Activated naive CD8-positive, alpha-beta T cell (primary cell): ENCODE measurements around the gene ANKRD55.
A peak's percentile ranks its signal among the peaks of the same experiment; 100 is the strongest.
"Not testable (repeated sequence)": the region's sequence is repeated elsewhere in the genome, so short reads cannot be mapped to it uniquely, and the experiment has no call there.

ENCODE experiments used
- H3K27ac Mint-ChIP-seq: one replicate; pipeline ENCODE4 v1.8.0; 2021; ENCODE audit warnings: mixed read lengths
- H3K27me3 Mint-ChIP-seq: one replicate; pipeline ENCODE4 v1.8.0; 2021; ENCODE audit warnings: mixed read lengths
- H3K36me3 Mint-ChIP-seq: one replicate; pipeline ENCODE4 v1.8.0; 2021; ENCODE audit warnings: mixed read lengths
- H3K4me1 Mint-ChIP-seq: one replicate; pipeline ENCODE4 v1.8.0; 2021; ENCODE audit warnings: low read depth, mixed read lengths
- H3K4me3 Mint-ChIP-seq: one replicate; pipeline ENCODE4 v1.8.0; 2021; ENCODE audit warnings: mild to moderate bottlenecking, mixed read lengths
- H3K9me3 Mint-ChIP-seq: one replicate; pipeline ENCODE4 v1.8.0; 2021; ENCODE audit warnings: low read depth, mixed read lengths

Gene ANKRD55

DNA sequence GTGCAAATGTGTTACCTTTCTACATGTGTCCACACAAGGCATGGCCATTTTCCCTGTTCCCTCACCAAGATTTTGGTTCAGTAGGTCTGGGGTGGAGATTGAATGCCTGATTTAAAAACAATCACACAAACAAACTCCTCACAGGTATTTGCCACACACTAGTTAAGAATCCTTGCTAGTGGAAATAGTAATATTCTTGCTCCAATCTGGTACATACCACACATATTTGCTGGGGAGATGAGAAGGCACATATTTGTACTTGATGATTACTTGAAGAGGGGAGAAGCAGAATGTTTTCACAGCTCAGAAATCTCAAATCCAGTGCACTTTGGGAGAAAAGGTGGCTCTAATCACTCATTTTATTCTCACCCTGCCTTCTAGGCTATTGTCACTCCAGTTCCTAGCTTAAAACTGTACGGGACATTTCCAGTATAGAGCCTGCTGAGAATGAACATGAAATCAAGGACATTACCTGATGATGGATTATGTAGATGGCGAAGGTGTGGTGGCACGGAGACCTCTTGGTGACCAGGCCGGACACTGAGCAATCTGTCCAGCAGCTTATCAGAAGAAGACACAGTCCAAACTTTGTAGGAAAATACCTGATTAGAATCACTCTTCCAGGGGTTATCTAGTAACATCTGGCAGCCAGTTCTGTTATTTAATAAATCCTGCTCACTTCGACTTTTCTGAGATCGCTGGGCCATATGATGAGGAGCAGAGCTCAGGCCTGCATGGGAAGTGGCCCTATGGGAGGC is 122.3 kb downstream of the ANKRD55 start:
- Mint-ChIP-seq H3K27ac (no peak overlapping the region), H3K36me3 (peaks cover 3% of the 10 kb centered on the region), H3K27me3 (no peaks in the 10 kb centered on the region), H3K4me1 (peaks cover 9% of the 10 kb centered on the region), H3K4me3 (no peak overlapping the region), H3K9me3 (no peaks in the 10 kb centered on the region)

DNA sequence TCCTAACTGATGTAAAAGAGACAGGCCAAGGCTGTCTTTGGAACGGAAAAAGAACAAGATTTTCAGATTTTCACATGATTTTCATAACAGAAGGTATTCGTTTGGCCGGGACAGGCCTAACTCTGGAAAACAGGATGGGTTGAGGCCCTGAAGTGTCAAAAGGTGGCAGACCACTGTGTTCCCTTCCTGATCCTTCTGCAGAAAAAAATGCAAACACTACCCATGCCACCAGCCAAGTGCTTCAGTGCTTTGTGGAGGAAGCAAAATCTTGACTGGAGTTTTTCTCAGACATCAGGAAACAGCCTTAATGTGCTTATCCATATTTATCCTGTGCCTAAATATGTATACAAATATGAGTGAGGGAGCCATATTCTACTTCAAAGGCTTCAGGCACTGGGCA is 124.9 kb downstream of the ANKRD55 start:
- Mint-ChIP-seq H3K36me3 (peaks cover 3% of the 10 kb centered on the region), H3K9me3 (no peaks in the 10 kb centered on the region), H3K4me1 (peaks cover 27% of the 10 kb centered on the region), H3K27ac (no peak overlapping the region), H3K4me3 (no peak overlapping the region), H3K27me3 (no peaks in the 10 kb centered on the region)

DNA sequence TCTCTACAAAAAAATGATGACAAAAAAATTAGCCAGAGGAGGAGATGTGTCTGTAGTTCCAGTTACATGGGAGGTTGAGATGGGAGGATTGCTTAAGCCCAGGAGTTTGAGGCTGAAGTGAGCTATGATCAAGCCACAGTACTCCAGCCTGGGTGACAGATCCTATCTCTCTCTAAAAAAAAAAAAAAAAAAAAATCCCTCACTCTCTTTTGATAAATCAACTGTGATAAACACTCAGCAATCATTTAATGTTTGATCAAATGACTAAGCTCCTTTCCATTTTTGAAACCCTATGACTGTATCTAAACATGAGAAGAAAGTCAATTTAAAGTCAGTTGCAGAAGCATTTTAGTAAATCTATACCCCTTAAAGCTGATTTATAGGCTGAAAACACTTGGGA is 126.3 kb downstream of the ANKRD55 start:
- Mint-ChIP-seq H3K27me3 (no peaks in the 10 kb centered on the region), H3K4me3 (no peak overlapping the region), H3K9me3 (no peaks in the 10 kb centered on the region), H3K27ac (no peak overlapping the region), H3K4me1 (peaks cover 34% of the 10 kb centered on the region), H3K36me3 (peaks cover 3% of the 10 kb centered on the region)

DNA sequence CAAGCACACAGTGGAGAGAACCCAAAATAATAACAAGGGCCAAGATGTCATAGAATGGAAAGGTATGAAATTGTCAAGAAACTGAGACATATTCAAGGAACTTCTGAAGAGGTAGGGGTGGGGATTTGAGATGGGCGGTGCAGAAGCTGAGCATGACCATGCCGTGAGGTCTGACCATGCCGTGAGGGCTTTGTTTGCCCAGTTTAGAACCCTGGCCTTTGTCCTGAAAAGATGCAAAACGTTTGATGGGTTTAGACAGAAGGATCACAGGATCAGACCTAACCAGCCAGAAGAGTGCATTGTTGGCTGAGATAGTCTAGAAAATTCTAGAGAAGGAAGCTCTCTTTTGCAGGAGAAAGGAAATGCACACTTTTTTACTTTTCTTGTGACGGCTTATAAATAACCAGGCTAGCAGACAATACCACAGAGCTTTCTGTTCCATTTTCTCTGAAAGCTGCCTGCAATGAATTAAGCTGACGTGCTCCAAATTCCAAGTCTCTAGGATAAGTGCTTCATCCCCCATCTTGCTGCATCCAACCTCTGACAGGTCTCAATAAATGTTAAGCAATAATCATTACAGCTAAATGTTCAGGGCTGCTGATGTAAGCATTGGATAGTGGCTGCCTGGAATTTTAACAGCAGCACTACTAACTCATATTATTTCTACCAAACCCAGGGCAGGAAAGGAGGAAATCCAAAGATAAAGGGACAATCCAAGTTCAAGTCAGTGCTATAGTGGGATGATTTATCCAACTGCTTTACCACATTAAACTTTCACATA is 127.4 kb downstream of the ANKRD55 start:
- no peaks in the 10 kb centered on the region for H3K27me3 Mint-ChIP-seq
- H3K36me3 Mint-ChIP-seq, result peaks cover 2% of the 10 kb centered on the region
- H3K27ac Mint-ChIP-seq, result peak overlapping the region; percentile 34
- H3K9me3 Mint-ChIP-seq, result no peaks in the 10 kb centered on the region
- peaks cover 42% of the 10 kb centered on the region for H3K4me1 Mint-ChIP-seq
- H3K4me3 Mint-ChIP-seq, result no peak overlapping the region

DNA sequence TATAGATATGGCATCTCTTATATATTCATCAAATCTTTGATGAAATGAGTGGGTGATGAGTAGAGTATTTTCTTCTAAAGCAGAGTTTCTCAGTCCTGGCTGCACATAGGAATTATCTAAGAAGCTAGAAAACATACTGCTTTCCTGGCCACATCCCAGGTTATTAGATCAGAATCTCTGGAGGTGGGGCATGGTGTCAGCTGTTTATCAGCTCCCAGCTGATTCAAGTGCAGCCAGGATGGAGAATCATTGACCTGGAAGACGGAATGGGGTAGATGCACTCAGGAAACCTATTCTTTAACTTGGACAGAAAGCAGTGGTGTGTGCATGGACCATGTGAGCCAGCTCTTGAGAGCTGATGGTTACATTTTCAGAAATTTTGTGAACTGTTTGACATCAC is 130.2 kb downstream of the ANKRD55 start:
- no peak overlapping the region for H3K27ac Mint-ChIP-seq
- no peaks in the 10 kb centered on the region for H3K9me3 Mint-ChIP-seq
- no peaks in the 10 kb centered on the region for H3K36me3 Mint-ChIP-seq
- no peaks in the 10 kb centered on the region for H3K27me3 Mint-ChIP-seq
- H3K4me1 Mint-ChIP-seq, result peaks cover 65% of the 10 kb centered on the region
- no peak overlapping the region for H3K4me3 Mint-ChIP-seq

DNA sequence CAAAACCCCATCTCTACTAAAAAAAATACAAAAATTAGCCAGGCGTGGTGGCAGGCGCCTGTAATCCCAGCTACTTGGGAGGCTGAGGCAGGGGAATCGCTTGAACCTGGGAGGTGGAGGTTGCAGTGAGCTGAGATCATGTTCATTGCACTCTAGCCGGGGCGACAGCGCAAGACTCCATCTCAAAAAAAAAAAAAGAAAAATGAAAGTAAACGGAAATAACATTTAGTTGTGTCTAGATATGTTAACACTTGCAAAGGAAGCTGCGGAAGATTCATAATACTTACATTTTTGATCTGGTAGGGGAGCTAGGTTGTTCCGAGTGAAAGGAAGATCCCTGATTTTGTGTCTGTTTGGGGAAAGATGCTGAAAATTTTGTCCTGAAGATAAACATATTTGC is 130.9 kb downstream of the ANKRD55 start:
- not testable (repeated sequence) for H3K9me3 Mint-ChIP-seq, H3K36me3 Mint-ChIP-seq, H3K27me3 Mint-ChIP-seq, H3K27ac Mint-ChIP-seq
- Mint-ChIP-seq H3K4me3 (peak overlapping the region; percentile 33), H3K4me1 (peaks cover 67% of the 10 kb centered on the region)

DNA sequence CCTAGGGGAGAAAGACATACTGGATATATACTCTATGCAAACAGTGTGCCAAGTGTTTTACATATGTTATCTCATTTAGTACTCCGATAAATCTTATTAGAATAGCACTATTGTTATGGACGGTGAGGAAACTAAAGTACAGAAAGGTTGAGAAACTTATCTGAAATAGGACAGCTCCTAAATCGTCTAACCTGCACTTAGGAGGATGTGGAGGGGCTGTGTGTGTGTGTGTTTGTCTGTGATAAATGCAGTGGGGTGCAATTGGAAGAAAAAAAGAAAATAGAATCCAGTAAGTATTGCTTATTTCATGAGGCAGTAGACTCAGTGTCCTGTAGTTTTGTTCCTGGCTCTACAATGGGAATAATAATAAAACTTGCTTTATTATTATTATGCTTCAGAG is 131.9 kb downstream of the ANKRD55 start:
- H3K4me3 Mint-ChIP-seq, result no peak overlapping the region
- peak overlapping the region; percentile 83 for H3K27ac Mint-ChIP-seq
- no peaks in the 10 kb centered on the region for H3K36me3 Mint-ChIP-seq
- H3K27me3 Mint-ChIP-seq, result no peaks in the 10 kb centered on the region
- H3K9me3 Mint-ChIP-seq, result no peaks in the 10 kb centered on the region
- peaks cover 69% of the 10 kb centered on the region for H3K4me1 Mint-ChIP-seq

DNA sequence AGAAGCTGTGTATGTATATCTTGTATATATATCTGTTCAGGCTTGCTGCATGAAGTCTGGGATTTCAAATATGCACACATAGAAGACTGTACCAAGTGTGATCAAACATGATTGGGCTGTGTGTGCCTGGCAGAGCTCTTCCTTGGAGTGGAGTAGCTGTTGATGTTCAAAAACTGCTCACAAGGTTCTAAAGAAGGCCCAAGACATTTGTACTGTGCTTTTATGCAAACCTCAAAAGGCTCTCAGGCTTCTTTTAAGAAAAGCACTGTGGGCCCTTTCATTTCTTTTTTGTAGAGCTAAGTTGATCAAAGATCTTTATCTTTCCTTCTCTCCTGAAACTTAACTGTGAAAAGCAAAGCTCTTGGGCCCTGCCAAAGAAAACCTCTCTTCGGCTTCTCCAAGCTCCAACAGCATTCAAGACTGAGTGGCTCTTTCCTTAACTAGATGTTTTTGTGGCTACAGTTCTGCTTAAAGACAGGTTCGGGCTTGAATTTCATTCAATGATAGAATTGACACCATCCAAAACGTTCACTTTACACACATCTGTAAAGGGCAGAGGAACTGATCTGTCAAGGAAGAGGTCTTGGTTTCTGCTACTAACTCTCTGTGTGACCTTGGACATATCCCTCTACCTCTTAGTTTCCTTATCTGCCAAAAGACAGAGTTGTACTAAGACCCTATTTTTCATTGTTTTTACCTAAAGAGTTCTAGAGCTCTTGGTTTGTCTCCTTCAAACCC is 132.5 kb downstream of the ANKRD55 start:
- H3K4me1 Mint-ChIP-seq, result peaks cover 68% of the 10 kb centered on the region
- H3K27ac Mint-ChIP-seq, result peak overlapping the region; percentile 83
- H3K4me3 Mint-ChIP-seq, result peak overlapping the region; percentile 27

DNA sequence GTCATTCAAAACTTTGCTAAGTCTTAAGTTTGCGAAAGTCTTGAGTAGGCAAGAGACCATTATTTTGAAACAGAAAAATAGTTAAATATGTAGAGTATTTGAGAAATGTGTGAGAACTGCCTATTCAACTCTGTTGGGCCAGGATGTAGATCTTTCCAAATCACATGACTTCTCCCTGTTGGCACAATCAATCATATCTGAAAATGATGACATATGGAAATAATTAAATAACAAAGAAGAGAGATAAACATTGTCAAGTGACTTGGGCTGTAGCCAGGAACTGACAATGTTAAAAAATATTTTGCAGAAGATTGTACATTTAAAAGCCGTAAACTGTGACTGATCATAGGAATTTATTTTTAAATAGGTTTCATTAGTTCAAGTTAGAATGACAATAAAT is 133.8 kb downstream of the ANKRD55 start:
- Mint-ChIP-seq H3K4me1 (peaks cover 70% of the 10 kb centered on the region), H3K9me3 (no peaks in the 10 kb centered on the region), H3K36me3 (no peaks in the 10 kb centered on the region), H3K4me3 (peak overlapping the region; percentile 33), H3K27ac (peak overlapping the region; percentile 80), H3K27me3 (no peaks in the 10 kb centered on the region)

More for the DNA sequence above, 132.5 kb downstream of the ANKRD55 start:
- H3K36me3 Mint-ChIP-seq, result no peaks in the 10 kb centered on the region
- no peaks in the 10 kb centered on the region for H3K9me3 Mint-ChIP-seq
- no peaks in the 10 kb centered on the region for H3K27me3 Mint-ChIP-seq

DNA sequence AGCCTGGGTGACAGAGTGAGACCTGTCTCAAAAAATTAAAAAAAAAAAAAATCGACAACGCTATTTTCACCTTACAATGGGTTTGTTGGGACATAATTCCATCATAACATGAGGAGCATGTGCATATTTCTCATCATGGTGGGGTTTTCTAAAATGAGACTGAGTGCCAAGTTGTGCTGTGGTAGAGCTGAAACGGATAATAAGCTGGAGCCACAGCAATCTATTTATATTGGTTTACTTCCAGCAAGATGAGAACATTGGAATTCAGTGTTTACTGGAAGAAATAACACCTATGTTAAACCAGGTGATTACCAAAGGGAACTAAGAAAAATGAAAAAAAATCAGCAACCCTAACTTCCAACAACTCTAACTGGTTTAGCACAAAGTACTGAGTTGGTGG is 136.1 kb downstream of the ANKRD55 start:
- H3K4me1 Mint-ChIP-seq, result peaks cover 75% of the 10 kb centered on the region
- no peak overlapping the region for H3K4me3 Mint-ChIP-seq
- no peaks in the 10 kb centered on the region for H3K36me3 Mint-ChIP-seq
- no peak overlapping the region for H3K27ac Mint-ChIP-seq
- no peaks in the 10 kb centered on the region for H3K9me3 Mint-ChIP-seq
- no peaks in the 10 kb centered on the region for H3K27me3 Mint-ChIP-seq

DNA sequence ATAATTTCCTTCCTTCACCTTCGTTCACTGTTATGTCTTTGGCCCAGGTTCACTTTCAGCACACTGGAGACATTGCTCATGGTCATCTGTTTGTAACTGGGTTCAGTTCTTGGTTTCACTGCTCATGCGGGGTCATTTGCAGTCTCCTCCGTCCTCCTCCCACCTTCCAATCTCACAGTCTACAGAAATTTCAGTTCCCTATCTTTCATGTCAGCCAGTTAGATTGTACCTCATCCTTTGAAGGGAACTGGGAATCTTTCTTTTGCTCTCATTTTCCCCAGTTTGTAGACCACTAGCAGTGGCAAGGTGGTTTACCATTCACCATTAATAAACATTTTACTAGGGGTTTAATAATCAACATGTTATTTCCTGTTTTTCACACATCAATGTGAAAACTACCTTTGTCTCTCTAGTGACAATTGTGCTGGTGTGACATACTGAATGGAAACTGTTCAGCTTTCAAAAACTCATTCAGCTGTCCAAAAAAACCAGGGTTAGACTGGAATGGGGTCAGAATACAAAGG is 137.5 kb downstream of the ANKRD55 start:
- no peaks in the 10 kb centered on the region for H3K36me3 Mint-ChIP-seq
- peak overlapping the region; percentile 31 for H3K27ac Mint-ChIP-seq
- no peaks in the 10 kb centered on the region for H3K27me3 Mint-ChIP-seq
- H3K4me3 Mint-ChIP-seq, result no peak overlapping the region
- no peaks in the 10 kb centered on the region for H3K9me3 Mint-ChIP-seq
- peaks cover 80% of the 10 kb centered on the region for H3K4me1 Mint-ChIP-seq

DNA sequence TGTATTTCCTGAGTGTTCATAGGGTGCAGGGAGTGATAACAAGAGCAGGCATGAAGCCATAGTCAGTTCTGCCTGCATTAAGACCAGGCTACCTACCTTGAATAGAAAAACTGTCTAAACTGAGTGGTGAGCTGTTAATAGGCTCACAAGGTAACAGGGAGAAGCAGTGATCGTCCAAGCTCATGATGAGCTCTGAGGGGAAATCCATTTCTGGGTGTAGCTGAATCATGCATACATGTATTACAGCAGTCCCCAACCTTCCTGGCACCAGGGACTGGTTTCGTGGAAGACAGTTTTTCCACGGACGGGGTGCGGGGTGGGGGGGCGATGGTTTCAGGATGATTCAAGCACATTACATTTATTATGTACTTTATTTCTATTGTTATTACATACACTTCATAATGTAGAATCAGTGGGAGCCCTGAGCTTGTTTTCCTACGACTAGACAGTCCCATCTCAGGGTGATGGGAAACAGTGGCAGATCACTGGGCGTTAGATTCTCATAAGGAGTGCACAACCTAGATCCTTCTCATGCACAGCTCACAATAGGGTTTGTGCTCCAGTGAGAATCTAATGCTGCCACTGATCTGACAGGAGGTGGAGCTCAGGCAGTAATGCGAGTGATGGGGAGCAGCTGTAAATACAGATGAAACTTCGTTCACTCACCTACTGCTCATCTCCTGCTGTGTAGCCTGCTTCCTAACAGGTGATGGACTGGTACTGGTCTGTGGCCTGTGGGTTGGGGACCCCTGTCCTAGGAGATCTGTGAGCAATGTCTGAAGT is 138.4 kb downstream of the ANKRD55 start:
- H3K36me3 Mint-ChIP-seq, result no peaks in the 10 kb centered on the region
- H3K4me1 Mint-ChIP-seq, result peaks cover 79% of the 10 kb centered on the region
- H3K27ac Mint-ChIP-seq, result peak overlapping the region; percentile 76
- no peaks in the 10 kb centered on the region for H3K9me3 Mint-ChIP-seq
- peak overlapping the region; percentile 9 for H3K4me3 Mint-ChIP-seq
- H3K27me3 Mint-ChIP-seq, result no peaks in the 10 kb centered on the region

DNA sequence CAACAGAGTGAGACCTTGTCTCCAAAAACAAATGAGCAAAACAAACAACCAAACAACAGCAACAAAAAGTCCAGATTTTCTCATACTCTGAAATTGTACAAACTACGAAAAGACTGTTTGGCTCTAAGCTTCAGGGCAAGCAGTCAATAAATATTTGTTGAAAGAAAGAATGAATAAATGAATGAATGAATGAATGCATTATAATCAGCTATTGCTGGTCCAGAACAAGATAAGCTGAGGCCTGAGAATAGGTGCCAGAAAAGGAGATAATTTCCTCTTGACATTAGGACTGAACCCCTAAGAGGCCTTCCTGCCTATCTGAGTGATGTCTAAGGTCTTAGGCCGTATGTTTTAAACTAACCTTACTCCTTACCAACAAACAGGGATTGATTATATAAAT is 139.2 kb downstream of the ANKRD55 start:
- H3K27ac Mint-ChIP-seq, result peak overlapping the region; percentile 76
- H3K36me3 Mint-ChIP-seq, result no peaks in the 10 kb centered on the region
- H3K4me3 Mint-ChIP-seq, result peak overlapping the region; percentile 9
- H3K4me1 Mint-ChIP-seq, result peaks cover 72% of the 10 kb centered on the region
- H3K9me3 Mint-ChIP-seq, result no peaks in the 10 kb centered on the region
- H3K27me3 Mint-ChIP-seq, result no peaks in the 10 kb centered on the region

DNA sequence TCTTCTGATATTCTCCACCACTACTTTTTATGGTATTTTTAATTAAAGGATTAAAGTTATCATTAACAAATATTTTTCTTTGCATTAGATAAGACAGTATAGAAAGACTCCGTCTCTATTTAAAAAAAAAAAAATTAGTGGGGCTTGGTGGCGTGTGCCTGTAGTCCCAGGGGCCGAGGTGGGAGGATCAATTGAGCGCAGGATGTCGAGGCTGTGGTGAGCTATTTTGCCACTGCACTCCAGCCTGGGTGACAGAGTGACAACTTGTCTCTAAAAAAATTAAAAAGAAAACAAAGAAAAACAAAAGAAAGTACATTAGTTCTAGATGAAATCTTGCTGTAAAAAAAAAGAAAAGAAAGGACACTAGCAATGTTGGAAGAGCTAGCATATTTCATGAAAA is 141.0 kb downstream of the ANKRD55 start:
- Mint-ChIP-seq H3K27ac (peak overlapping the region; percentile 61), H3K36me3 (no peaks in the 10 kb centered on the region), H3K9me3 (no peaks in the 10 kb centered on the region), H3K4me3 (peak overlapping the region; percentile 13), H3K27me3 (no peaks in the 10 kb centered on the region), H3K4me1 (peaks cover 60% of the 10 kb centered on the region)
